ENCODE measurements around the gene GARRE1.
"Not testable (repeated sequence)": the region's sequence is repeated elsewhere in the genome, so short reads cannot be mapped to it uniquely, and the experiment has no call there.

GARRE1 gene

DNA sequence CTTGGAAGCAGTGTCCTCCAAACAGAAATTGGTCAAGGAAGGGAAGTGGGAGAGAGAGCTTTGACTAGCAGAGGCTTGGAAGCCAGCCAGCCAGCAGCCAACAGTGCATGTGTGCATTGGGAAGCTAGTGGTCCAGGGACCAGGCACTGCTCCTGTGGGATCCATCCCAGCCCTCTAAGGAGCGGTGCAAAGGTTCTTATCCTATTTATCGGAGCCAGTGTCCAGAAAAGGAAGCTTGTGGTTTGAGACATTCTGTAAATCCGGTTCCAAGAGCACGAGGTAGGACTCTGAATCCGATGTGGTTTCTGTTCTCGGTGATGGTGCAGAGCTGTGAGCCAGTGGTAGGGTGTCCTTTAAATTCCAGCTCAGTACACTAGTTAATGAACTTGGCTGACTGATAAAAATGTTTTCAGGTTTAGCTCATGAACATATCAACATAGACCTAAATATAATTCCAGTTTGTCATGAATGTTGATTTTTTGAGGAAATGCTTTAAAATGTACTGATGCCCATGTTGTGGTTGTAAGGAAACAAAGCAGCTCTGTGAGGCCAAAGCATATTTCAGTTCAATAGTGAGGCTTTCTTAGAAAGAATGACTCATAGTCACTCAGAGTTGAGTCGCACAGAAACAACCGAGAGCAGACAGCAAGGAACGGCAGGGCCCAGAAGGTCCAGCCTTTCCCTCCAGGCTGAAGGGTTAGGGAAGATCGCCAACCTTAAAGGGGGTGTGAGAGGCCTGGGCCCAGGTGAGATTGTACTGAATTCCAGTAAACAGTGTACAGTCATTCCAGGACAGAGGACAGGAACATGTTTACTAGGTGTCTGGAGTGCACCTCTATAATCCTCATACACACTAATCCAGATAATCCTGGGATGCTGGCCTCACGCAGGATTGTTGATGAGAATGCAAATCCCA is 21.5 kb upstream of the GARRE1 start:
- no peak for DNase-seq

DNA sequence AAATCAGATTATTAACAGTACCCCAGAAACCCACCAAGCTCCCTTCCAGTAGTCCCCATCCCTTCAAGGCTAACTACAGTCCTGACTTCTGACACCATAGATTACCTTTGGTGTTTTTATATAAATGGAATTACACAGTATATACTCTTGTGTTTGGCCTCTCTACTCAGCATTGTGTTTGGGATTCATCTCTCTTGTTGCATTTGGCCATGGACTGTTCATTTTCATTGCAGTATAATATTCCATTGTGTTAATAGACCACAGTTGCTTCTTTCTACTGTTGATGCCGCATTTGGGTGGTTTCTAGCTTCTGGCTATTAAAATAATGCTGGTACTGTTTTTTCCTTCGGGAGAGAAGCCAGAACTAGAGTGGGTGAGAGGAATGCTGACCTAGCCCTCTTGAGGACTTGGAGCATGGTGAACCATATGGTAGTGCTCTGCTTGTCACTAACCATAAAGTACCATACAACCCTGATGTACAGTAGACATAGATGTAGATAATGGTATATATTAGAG is 18.9 kb upstream of the GARRE1 start:
- DNase-seq: no peak

DNA sequence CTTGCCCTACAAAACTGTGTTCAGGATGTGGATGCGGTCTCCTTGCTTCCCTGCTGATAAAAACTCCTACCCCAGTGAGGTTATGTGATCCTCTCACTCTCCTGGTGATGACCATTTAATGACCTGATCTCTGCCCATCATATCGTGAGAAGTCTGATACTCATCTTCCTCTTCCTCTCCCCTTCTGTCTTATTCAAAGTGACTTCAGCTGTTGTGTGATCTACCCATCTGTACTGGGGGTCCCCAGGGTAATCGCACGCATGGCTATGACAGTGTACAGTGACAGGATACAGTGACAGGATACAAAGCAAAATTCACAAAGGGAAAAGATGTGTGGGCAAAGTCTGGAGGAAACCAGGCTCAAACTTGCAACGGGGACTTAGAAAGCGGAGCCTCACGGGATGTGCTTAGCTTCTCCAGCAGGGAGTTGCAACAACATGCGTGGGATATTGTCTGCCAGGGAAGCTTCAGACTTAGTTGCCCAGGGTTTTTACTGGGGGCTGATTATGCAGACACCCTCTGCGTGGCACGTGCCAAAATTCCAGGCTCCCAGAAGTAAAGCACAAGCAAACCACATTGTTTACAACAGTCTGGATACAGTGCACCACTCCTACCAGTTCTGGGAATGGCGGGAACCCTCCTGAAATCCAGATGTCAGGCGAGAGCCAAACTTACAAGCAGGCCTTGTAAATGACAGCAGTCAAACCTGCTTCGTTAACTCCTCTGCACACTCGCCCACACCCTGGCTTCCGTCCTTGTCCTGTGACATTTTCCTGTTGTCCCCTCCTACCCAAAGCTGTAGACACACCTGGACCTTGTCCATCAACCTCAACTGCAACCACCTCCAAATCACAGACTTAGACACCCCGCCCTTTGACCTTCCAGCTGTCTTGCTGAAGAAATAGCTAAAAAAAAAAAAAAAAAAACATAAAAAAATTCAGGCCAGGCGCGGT is 18.0 kb upstream of the GARRE1 start:
- DNase-seq: no peak

DNA sequence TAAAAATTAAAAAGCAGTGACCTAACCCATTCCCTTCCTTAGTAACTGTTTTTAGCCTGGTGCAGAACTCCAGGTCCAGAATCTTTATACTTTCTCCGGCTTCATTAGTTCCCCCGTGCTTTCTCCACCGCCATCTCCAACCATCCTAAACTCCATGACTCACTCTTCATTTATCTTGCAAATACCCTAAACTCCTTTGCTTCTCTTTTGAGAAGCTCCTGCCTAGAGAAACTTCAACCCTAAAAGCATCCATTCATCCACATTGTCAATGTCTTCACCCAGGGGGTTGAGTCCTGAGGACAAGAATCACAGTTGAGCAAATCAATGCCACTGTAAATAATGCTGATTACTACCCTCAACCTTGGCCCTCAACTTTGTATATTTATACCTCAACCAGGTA is 17.1 kb upstream of the GARRE1 start:
- DNase-seq: no peak

DNA sequence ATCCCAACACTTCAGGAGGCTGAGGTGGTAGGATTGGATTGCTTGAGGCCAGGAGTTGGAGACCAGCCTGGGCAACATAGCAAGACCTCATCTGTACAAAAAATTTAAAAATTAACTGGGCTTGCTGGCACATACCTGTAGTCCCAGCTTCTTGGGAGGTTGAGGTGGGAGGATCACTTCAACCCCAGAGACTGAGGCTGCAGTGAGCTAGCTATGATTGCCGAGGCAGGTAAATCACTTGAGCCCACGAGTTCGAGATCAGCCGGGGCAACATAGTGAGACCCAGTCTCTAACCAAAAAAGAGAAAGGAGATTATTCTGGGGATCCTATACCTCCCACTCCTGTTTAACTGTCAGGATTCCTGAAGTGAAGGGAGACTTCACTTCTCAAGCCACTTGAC is 16.4 kb upstream of the GARRE1 start:
- DNase-seq: no peak

DNA sequence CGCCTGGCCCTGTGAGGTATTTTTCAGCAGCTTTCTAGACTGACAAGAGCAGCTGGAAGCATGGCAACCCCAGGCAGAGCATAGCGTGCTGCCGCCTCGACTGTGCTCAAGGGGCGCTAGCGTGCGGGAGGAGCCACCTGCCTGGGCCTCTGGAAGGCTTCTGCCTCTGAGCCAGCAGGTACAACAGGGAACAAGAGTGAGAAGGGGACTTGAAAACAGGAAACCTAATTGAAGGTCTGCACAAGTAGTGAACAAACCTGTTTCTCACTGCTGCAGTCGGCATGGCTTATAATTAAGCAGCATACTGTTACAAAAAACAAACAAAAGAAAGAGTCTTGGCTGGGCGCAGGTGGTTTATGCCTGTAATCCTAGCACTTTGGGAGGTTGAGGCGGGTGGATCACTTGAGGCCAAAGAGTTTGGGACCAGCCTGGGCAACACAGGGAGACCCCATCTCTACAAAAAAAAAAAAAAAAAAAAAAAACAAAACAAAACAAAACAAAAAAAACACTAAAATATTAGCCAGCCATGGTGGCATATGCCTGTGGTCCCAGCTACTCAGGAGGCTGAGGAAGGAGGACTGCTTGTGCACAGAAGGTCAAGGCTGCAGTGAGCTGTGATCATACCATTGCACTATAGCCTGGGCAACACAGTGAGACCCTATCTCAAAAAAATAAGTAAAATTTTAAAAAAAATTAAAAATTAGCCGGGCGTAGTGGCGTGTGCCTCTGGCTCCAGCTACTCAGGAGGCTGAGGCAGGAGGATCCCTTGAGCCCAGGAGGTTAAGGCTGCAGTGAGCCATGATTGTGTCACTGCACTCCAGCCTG is 12.6 kb upstream of the GARRE1 start:
- DNase-seq: no peak

DNA sequence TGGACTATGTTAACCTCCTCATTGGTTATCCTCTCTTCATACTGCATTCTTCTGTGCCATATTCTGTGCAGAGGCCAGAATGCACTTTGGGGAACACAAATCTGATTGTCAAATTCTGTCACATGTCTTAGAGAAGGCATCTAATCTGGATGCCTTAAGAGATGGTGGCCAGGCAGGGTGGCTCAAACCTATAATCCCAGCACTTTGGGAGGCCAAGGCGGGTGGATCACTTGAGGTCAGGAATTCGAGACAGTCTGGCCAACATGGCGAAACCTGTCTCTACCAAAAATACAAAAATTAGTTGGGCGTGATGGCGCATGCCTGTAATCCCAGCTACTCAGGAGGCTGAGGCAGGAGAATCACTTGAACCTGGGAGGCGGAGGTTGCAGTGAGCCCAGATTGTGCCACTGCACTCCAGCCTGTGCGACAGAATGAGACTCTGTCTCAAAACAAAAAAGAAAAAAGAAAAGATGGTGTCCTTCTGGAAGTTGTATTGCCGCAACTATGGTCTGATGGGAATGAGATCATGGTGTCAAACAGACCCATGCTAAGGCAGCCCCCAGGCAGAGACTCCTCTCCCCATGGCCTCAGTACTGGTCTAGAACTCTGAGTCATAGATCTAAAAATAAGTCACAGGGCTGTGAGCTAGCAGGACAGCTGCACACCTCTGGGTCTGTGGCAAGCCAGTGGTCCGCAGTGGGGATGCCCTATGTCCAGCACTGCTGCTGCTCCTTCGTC is 11.0 kb upstream of the GARRE1 start:
- DNase-seq: not testable (repeated sequence)

DNA sequence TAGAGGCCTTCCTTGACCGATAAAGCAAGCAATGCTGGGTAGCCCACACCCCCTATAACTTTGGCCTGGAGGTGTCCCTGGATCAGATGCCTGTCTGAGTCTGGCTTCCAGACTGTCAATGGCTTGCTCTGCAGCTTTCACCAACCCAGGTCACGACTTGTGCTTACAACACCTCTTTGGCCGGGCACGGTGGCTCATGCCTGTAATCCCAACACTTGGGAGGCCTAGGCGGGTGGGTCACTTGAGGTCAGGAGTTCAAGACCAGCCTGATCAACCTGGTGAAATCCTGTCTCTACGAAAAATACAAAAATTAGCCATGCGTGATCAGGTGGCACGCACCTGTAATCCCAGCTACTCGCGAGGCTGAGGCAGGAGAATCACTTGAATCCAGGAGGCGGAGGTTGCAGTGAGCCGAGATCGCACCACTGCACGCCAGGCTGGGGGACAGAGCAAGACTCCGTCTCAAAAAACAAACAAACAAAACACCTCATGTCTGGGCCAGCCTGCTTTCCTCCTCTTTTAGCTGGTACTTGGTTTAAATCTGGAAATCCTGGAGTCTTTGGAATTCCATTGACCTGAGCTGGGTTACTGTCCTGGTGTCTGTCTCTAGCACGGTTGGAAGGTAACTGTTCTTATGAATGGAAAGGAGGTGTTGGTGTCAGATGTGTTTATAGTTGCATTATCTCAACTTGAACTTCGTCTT is 10.3 kb upstream of the GARRE1 start:
- DNase-seq: no peak

DNA sequence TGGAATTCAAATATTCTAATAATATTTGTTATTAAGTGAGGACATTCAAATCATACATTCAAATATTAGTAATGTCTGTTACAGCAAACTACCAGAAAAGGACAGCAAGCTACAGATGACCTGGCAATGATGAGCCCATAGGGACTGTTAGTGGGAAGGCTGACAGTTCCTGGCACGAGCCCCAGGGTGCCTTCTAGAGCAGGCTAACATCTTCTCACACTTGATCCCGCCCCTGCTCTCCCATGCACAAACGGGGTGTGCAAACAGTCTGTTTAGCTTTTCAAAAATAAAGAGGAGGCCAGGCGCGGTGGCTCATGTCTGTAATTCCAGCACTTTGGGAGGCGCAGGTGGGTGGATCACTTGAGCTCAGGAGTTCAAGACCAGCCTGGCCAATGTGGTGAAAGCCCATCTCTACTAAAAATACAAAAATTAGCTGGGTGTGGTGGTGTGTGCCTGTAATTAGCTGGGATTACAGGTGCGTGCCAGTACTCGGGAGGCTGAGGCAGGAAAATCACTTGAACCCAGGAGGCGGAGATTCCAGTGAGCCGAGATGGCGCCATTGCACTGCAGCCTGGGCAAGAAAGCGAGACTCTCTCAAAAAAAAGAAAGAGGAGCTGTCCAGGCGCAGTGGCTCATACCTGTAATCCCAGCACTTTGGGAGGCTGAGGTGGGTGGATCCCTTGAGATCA is 9.6 kb upstream of the GARRE1 start:
- no peak for DNase-seq

DNA sequence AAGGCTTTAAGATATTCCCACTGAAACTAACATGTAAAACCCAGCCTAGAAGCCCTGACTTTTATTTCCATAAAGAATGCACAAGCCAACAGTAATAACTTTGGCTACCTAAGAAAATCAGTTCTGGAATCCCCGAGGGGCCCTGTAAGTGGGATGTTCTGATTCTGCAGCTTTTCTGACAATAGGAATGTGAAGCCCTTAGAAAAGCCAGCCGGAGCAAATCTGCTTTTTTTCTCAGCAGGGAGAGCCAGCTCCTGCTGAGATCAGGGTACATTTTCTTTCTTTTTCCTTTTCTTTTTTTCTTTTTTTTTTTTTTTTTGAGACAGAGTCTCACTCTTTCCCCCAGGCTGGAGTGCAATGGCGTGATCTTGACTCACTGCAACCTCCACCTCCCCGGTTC is 8.0 kb upstream of the GARRE1 start:
- no peak for DNase-seq

DNA sequence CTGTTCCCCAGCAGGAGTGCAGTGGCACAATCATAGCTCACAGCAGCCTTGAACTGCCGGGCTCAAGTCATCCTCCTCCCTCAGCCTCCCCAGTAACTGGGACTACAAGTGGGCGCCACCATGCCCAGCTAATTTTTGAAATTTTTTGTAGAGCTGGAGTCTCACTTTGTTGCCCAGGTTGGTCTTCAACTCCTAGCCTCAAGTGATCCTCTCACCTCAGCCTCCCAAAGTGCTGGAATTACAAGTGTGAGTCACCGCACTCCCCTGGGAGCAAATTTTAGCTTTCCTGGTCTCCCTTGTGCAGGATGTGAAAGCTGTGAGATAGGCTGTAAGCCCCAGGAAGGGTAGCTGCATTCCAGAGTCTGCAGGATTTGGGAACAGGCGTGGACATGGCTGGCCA is 5.4 kb upstream of the GARRE1 start:
- no peak for DNase-seq

DNA sequence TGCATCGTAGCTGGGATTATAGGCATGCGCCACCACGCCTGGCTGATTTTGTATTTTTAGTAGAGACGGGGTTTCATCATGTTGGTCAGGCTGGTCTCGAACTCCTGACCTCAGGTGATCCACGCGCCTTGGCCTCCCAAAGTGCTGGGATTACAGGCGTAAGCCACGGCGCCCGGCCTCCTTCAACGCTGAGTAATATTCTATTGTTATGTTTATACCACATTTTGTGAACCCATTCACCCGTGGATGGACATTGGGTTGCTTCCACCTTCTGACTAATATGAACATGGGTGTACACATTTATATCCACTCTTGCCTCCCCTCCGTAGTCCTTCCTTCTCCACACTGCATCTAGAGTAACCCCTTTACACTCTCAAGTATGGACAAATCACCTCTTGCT is 1.2 kb upstream of the GARRE1 start:
- DNase-seq: not testable (repeated sequence)

DNA sequence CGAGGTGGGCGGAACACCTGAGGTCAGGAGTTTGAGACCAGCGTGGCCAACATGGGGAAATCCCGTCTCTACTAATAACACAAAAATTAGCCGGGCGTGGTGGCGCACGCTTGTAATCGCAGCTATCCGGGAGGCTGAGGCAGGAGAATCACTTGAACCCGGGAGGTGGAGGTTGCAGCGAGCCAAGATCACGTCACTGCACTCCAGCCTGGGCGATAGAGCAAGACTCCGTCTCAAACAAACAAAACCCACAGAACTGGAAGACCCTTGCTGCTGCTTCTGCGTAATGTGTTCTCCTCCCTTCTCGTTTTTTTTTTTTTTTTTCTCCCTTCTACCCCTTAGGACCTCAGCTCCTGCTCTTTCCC is 691 bp upstream of the GARRE1 start:
- DNase-seq: not testable (repeated sequence)

DNA sequence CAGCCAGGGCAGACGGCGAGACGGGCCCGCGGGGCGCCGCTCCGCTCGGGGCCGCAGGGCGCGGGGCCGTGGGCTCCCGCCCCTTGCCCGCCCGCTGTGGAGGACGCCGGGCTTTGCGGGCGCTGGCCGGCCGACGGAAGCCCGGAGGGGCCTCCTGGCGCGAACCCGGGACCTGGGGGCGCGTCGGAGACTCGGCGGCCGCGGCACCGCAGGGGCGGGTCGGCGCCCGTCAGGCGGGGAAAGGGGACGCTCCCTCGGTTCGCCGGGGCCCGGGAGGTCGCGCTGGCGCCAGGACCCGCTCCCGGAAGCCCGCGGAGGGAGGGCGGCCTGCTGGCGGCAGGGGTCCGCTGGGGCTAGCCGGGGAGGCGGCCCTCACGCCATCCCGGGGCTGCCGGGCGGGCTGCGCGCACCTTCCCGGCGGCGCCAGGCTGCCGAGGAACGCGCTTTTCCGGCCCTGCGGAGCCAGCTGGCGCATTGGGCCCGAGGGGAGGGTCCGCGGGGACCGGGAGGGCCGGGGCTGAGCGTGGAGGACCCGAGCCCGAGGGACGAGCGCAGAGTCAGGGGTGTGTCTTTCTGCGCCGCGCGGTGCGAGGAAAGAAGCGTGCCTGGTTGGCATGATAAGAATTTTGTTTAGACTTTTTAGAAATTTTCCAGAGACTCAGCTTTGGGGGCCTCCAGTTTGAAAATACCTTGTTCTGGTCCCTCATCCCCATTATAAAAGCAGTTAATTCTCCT is 511 bp downstream of the GARRE1 start:
- no peak for DNase-seq

DNA sequence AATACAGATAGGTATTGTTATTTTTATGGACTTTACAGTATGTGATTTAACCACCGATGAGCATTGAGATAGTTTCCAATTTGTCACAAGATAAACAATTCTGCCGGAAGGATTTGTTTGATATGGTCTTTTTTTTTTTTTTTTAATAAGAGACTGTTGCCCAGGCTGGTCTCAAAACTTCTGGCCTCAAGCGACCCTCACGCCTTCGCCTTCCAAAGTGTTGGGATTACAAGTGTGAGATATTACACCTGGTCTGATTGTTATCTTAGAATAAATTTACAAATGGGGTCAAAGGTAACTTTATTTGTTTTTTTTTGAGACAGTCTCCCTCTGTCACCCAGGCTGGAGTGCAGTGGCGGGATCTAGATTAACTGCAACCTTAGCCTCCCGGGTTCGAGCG is 1.2 kb downstream of the GARRE1 start:
- no peak for DNase-seq

DNA sequence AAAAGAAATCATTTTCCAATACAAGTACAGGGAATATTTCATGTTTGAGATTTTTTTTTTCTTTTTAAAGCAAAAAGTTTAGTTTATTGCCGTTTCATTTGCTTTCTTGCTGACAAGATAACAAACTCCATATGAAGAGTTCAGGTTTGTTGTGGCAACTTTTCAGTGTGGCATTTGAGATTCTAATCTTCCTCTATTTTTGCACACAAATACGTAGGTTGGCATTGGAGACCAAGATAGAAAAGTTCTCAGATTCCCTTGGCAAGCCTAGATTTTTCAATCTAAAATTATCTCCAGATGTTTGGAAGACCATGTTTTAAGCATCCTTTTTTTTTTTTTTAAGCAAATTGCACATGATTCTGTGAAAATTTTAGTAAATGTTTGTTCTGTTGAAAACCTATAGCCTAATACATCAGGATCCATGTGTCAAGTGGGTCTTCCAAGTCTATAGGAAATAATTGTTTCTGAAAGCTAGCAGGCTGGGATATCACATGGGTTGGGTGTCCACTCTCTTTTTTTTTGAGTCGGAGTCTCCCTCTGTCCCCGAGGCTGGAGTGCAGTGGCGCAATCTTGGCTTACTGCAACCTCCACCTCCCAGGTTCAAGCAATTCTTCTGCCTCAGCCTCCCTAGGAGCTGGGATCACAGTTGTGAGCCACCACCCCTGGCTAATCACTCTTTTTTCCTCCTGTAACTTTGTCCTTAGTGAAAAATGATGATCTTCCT is 2.6 kb downstream of the GARRE1 start:
- DNase-seq: no peak

DNA sequence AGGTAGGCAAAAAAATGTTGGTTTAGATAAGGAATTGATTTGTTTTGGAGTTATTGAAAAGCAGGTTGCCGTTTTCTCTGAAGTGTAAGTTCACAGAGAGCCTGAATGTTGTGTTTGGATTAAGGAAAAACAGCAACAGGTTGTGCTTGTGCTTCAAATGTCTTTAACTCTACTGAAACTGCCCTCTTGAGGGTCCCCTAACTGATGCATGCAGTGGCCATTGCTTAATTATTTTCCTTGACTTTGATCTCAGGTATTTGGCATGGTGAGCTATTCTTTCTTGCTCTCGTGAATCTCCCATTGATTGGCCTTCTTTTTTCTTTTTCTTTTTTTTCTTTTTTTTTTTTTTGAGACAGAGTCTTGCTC is 3.2 kb downstream of the GARRE1 start:
- DNase-seq: no peak

DNA sequence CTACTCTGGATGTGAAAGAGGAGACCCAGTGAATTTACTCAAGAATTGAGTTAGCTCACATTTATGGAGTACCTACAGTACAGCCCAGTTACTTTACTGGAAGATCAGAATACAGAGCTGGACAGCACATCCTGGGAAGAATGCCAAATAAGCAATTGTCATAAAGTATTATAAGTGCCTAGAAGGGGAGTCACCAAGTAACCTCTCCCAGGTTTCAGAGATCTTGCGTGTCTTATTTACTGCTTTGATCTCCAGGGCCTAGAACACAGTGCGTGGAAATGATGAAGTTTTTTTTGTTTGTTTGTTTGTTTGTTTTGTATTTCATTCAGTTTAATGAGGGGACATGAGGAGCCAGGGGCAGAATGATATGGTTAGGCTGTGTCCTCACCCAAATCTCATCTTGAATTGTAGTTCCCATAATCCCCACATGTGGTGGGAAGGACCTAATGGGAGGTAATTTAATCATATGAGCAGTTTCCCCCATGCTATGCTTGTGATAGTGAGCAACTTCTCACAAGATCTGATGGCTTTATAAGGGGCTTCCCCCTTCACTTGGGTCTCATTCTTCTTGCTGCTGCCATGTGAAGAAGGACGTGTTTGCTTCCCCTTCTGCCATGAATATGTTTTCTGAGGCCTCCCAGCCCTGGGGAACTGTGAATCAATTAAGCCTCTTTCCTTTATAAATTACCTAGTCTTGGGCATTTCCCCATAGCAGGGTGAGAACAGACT is 5.2 kb downstream of the GARRE1 start:
- DNase-seq: no peak

DNA sequence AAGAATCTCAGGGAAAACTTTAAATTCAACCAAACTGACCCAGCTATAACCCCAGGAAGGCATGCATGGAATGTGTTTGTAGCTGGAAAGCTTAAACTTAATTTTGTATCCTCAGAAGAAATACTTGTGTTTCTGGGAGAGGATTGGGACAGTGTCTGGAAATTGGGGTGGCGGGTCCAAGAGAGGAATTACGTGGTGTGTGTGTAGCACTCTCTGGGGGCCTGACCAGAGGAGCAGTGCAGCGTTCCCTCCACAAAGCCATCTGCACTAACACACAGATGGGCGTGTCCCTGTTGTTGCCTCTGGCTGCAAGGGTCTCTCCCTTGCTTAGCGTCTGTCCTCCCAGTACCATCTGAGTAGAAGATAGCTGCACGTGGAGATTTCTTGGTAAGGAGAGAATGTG is 6.4 kb downstream of the GARRE1 start:
- DNase-seq: no peak
